HG03378 (cell line): ENCODE results near the gene ANKRD31.
"Not testable (repeated sequence)": the region's sequence is repeated elsewhere in the genome, so short reads cannot be mapped to it uniquely, and the experiment has no call there.

ENCODE experiments used
- ATAC-seq: cut with Tn5 transposase; IDR thresholded peaks from one replicate; pipeline ENCODE4 v1.9.1; 2021; ENCODE audit warnings: mild to moderate bottlenecking, moderate library complexity; ENCODE audit not compliant: unreplicated experiment

ANKRD31 gene

DNA sequence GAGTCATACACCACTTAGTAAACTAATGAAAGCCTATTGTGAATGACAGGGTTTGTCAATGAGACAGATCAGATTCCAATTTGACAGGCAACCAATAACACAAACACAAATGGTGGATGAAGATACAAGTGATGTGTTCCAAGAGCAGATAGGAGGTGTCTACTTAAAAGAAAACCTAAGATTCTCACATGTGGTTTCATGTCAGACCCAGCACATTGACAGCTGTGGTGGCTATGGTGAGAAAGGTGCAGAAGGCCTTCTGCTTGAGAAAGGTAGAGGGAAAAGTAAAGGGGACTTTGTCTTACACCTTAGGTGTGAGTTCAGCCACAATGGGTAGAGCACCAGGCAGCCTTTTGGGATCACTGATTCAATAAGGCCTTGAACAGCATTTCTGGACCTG is 11.2 kb downstream of the ANKRD31 start:
- ATAC-seq: no peak

DNA sequence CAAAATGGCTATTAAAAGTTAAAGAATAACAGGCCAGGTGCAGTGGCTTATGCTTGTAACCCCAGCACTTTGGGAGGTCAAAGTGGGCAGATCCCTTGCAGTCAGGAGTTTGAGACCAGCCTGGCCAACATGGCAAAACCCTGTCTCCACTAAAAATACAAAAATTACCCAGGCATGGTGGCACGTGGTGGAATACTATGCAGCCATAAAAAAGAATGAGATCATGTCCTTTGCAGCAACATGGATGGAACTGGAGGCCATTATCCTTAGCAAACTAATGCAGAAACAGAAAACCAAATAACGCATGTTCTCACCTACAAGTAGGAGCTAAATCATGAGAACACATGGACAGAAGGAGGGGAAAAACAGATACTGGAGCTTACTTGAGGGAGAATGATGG is 15.9 kb downstream of the ANKRD31 start:
- not testable (repeated sequence) for ATAC-seq

DNA sequence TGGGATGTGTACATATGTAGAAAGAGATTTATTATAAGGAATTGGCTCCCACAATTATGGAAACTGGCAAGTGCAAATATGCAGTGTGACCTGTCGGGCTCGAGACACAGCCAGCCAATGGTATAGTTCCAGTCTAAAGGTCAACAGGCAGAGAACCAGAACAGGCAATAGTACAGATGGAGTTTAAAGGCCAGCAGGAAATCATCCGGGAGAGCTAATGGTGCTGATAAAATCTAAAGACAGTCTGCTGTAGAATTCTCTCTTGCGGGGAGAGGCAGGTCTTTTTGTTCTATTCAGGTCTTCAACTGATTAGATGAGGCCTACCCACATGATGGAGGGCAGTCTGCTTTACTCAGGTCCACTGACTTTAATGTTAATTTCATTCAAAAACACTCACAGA is 21.8 kb downstream of the ANKRD31 start:
- no peak for ATAC-seq

DNA sequence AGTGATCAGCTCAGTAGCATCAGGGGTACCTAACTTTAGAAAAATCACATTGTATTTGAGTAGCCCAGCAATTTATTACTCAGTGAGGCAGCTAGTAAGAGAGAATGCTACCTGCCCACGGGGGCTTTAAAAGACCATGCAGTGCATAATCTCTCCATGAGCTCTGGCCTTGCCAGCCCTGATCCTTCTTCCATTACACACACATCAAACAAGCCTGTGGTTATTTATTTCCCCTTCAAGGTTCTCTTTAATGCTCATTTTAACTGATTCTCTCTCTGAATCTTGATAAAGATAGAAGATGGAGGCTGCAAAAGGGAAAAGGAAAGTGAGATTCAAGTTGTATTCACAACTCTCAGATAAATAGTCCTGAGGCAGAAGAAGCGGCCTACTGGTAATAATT is 22.3 kb downstream of the ANKRD31 start:
- no peak for ATAC-seq

DNA sequence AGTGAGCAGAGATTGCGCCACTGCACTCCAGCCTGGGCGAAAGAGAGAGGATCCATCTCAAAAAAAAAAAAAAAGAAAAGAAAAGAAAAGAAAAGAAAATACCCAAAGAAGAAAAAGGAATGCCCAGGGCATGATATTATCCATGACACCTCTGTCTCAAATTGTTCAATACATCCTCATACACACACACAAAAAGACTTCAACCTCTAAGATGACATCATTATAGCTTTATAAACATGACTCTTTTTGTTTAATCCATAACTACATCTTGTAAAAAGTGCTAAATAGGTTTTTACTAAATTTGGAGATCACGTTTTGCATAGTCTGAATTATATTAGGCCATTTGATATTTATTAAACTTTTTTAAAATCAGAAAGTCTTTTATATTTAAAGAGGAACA is 33.1 kb downstream of the ANKRD31 start:
- no peak for ATAC-seq

DNA sequence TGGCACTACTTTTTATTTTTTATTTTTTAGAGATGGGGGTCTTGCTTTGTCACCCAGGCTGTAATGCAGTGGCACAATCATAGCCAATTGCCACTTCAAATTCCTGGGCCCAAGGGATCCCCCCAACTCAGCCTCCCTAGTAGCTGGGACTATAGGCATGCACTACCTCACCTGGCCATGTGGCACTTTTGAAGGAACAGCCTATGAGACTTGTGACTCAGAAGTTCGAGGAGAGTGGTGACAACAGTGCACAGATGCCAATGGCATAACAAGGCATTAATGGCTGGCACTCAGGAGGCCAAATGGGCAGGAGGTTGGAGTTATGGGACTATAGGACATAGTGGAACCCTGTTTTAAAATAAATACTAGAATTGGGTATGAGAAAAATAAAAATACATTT is 33.7 kb downstream of the ANKRD31 start:
- ATAC-seq: no peak

DNA sequence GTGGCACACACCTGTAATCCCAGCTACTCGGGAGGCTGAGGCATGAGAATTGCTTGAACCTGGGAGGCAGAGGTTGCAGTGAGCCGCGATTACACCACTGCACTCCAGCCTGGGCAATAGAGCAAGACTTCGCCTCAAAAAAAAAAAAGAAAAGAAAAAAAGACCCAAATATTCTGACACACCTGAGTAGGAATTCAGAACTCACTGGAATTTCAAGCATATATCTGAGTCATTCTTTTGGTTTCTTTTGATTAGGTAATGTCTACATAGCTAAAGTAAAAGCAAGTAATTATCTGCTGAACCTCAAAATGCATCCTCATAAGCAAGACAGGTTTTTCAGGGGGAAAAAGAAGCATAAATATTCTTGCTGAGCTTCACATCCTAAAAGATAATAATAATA is 35.9 kb downstream of the ANKRD31 start:
- no peak for ATAC-seq

DNA sequence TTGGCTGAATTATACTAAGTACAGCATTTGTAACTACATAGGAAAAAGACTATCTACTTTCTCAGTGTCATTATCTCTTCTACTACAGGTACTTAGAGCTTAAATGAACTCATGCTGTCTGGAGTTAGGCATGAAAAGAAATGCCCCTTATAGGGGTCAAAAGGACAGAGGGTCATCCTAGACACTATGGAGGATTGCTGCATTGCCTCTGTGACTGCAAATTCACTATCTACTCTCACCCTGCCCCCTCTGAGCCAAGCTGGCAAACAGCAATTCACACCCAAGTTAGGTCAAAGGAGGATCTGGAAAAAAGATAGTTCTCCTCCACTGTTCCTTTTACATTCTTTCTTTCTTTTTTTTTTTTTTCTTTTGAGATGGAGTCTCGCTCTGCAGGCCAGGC is 36.7 kb downstream of the ANKRD31 start:
- no peak for ATAC-seq

DNA sequence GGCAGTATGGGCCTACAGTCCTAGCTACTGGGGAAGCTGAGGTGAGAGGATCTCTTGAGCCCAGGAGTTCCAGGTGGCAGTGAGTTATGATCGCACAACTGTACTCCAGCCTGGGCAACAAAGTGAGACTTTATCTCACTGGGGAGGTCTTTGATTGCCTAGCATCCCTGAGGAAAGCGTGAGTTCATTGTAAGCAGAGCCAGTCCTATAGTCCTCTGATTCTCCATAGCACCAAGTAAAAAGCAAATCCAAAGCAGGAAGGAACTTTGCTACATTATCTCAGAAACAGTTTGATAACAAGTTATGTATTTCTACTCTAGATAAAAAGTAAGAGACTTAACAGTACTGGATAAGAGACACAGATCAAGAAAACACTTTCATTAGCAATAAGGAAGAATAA is 37.6 kb downstream of the ANKRD31 start:
- ATAC-seq: no peak

DNA sequence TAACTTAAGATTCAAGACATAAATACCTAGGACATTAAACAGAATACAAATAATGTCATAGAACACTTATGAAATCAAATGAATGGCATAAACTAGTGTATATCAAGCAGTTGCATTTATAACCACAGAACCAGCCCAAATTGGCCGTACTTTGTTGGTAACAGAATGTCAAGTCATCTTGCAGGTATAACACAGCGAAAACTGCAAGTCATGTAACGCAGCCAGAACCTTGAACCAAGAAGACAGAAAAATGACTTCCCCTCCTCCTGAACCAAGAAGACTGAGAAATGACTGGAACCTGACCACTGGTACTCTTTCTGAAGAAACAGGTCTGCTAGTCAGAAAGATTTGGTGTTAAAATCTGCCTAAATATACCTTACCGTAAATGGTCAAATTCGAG is 38.9 kb downstream of the ANKRD31 start:
- no peak for ATAC-seq

DNA sequence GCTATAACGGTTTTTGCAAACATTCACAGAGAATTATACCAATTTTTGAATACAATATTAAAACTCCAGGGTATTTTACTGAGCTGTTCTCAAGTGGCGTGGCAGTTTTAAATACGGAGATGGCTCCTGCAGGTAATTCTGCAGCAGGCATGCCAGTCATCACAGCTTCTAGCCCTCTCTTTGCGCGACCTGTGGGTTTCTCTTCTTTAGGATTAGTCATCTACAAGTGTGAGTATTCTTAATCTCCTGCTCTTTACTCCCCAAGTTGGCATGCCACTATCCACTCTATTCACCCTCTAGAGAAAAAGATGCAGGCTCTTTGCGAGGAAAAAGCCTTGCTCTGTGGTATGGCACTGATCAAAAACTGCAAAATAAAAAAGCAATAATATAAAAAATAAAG is 43.9 kb downstream of the ANKRD31 start:
- no peak for ATAC-seq

DNA sequence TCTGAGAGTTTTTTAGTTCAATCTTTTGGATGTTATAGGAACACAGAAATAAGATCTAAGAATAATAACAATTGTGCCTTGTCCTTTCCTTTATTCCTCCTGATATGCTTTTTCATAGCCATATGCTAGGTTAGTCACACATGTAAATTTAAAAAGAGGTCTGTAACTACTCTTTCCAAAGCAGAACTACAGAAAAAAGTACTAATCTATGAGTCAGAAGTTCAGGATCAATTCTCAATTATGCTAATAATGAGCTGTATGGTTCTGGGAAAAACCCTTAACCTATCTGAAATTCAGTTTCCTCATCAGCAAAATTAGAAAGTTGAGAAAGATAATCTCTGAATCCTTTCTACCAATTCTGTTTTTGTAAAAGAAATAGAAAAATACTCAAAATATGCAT is 44.4 kb downstream of the ANKRD31 start:
- no peak for ATAC-seq

DNA sequence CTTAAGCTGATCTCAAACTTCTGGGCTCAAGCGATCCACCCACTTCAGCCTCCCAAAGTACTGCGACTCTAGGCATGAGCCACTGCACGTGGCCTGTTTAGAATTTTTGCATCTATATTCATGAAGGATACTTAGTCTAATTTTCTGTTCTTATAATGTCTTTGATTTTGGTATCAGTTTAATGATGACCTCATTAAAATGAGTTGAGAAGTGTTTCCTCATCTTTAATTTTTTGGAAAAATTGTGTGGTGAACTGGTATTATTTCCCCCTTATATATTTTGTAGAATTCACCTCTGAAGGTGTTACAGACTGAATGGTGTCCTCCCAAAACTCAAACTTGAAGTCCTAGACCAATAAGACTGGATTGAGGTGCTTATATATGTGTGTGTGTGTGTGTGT is 46.5 kb downstream of the ANKRD31 start:
- ATAC-seq: no peak

DNA sequence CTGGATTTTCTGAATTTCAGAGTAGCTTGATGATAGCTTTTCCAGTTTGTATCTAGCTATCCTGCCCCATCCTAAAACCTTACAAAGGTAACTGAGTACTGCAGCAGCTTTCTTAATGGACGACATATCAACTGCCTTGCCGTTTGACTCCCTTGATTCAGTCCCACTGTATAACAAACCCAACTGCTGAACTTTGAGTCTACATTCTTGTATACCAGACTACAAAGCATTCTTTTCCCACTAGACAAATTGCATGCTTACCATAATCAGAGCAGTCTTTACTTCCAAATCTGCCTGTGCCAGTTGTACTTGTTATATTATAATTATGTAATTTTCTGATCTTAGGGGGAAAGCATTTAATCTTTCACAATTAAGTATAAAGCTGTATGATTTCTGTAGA is 47.3 kb downstream of the ANKRD31 start:
- no peak for ATAC-seq

DNA sequence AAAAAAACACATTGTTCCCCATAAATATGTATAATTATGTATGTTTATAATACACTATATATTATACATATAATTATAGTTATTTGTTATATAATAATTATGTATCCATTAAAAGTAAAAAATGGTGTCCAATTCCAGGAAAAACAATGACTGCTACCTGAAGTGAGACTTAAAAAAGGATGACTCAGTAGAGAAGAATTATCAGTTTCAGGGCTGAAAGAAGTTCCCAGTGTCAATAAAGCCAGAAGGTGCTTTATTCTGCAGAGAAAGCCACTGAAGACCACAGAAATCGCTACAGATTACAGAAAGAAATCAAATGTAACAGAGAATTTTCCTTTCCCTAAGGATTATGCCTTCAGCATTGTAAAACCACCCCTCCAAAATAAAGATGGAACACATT is 50.9 kb downstream of the ANKRD31 start:
- no peak for ATAC-seq

DNA sequence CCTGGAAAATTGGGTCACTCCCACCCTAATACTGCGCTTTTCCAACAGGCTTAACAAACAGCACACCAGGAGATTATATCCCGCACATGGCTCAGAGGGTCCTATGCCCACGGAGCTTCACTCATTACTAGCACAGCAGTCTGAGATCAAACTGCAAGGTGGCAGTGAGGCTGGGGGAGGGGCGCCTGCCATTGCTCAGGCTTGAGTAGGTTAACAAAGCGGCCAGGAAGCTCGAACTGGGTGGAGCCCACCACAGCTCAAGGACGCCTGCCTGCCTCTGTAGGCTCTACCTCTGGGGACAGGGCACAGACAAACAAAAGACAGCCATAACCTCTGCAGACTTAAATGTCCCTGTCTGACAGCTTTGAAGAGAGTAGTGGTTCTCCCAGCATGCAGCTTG is 60.7 kb downstream of the ANKRD31 start:
- not testable (repeated sequence) for ATAC-seq

DNA sequence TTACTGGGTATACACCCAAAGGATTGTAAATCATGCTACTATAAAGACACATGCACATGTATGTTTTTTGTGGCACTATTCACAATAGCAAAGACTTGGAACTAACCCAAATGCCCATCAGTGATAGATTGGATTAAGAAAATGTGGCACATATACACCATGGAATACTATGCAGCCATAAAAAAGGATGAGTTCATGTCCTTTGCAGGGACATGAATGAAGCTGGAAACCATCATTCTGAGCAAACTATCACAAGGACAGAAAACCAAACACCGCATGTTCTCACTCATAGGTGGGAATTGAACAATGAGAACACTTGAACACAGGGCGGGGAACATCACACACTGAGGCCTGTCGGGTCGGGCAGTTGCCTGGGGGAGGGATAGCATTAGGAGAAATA is 61.8 kb downstream of the ANKRD31 start:
- not testable (repeated sequence) for ATAC-seq

DNA sequence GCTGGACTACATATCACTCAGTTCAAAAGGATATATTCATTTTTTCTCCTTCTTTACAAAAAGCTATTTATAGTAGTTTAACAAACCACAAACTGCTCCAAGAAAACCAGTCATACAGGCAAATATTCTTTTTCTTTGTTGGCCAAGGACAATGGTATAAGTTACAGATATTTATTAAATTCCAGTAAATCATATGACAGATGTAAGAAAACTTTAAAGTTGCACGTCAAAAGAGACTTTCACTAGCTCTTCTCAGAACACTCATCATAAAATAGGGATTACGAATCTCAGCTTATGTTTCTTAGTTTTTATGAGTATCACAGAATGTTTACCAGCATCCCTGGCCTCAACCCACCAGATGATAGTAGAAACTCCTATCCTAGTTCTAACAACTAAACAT is 67.2 kb downstream of the ANKRD31 start:
- ATAC-seq: no peak

DNA sequence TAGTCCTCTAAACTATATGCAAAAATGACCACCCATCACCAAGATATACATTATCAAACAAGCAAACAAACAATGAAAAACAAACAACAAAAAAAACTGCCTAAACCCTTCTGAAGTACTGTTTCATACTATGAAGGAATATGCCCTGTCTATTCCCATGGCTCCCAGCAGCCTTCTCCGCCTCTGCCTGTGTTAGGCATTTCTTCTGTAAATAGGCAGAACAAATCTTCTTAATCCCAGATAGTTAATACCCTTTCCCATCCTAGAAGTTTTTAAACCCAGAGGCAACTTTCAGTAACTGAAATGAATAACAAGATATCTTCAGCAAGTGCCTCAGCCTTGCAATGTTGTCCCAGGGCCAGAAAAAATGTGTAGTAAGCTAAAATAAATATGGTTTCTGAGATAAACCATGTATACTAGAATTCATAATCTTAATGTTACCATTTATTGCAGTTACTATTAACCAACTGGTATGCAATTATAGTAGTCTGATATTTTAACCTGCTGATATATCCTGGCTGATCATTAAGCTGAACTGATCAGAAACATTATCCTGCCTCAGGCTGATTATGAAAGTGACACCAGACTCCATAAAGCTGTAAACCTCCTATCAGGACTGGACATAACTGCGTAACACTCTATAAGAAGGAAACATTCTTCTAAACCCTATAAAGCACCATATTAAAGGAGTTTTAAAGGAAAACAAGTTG is 68.5 kb downstream of the ANKRD31 start:
- no peak for ATAC-seq

DNA sequence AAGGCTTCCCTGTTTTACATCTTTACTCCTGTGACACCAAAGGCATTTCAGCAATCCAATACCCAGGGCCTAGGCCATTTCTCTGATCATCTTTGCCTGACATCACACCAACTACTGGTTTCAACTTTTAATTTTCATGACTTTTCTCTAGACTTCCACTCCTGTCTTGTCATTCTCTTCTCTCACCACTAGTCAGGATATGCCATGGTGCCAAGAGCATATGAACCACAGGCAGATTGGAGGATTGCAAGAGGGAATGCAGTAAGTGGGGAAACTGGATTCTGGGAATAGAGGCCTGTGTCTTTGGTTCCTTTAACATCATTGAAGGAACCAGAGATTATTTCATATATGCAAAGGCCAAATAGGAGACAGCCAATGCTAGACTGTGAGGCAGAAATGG is 69.3 kb downstream of the ANKRD31 start:
- ATAC-seq: no peak

DNA sequence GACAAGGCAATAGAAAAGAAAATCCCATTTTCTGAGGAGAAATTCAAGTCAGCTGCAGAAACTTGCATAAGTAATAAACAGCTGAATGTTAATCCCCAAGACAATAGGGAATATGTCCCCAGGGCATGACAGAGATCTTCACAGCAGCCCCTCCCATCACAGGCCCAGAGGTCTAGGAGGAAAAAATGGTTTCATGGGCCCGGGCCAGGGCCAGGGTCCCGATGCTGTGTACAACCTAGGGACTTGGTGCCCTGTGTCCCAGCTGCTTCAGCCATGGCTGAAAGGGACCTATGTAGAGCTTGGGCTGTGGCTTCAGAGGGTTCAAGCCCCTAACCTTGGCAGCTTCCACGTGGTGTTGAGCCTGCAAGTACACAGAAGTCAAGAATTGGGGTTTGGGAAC is 75.2 kb downstream of the ANKRD31 start:
- ATAC-seq: not testable (repeated sequence)

DNA sequence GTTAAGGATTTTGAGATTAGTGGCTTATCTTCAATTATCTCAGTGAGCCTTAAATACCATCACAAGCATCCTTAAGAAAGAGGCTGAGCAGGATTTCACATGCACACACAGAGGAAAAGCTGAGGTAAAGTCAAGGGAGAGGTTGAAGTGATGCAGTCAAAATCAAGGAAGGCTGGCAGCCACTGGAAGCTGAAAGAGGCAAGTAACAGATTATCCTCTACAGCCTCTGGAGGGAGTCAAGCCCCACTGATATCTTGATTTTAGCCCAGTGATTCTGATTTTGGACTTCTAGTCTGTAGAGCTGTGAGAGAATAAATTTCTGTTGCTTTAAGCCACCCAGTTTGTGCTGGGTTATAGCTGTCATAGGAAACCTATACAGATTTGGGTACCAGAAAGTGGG is 80.1 kb downstream of the ANKRD31 start:
- ATAC-seq: no peak

DNA sequence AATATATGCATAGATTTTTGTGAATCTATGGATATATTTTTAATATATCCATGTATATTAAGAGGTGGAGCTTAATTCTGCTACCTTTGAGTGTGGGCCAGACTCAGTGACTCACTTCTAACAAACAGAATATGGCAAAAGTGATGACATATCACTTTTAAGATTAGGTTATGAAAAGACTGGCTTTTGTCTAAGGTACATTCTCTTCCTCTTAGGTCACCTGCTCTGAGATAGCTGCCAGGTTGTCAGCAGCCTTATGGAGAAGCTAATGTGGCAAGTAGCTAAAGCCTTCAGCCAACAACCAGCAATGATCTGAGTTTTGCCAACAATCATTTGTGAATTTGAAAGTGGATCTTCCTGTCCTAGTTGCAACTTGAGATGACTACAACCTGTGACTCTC is 83.8 kb downstream of the ANKRD31 start:
- no peak for ATAC-seq
